ENCODE results near the gene ZBTB34.

ZBTB34 gene

GRCh38 chr9:126875756-126876510 lies 15.5 kb downstream of the ZBTB34 start:
- TF ChIP-seq TEAD4 (IDR thresholded peaks at IDR 0.05) (no peak), EGR1 (IDR thresholded peaks at IDR 0.05) (no peak), TAF1 (IDR thresholded peaks at IDR 0.05; ENCODE audit: low read depth) (no peak), RAD21 (IDR thresholded peaks at IDR 0.05; ENCODE audit: low read depth) (no peak), NFIC (IDR thresholded peaks at IDR 0.05) (no peak)

- TF ChIP-seq MAX (IDR thresholded peaks at IDR 0.05) (no peak), EGR1 (IDR thresholded peaks at IDR 0.05) (no peak), EP300 (IDR thresholded peaks at IDR 0.05; ENCODE audit: borderline replicate concordance) (no peak), TEAD4 (IDR thresholded peaks at IDR 0.05) (no peak), CEBPB (IDR thresholded peaks at IDR 0.05) (no peak), RAD21 (IDR thresholded peaks at IDR 0.05; ENCODE audit: low read depth) (no peak), TAF1 (IDR thresholded peaks at IDR 0.05; ENCODE audit: low read depth) (no peak), TCF12 (IDR thresholded peaks at IDR 0.05; ENCODE audit: low read depth) (no peak), USF1 (IDR thresholded peaks at IDR 0.05) (no peak), YY1 (IDR thresholded peaks at IDR 0.05; ENCODE audit: low read depth) (no peak), REST (IDR thresholded peaks at IDR 0.05; ENCODE audit: low read depth) (no peak), NFIC (IDR thresholded peaks at IDR 0.05) (no peak), ZBTB7A (IDR thresholded peaks at IDR 0.05; ENCODE audit: low read depth) (no peak), FOXM1 (IDR thresholded peaks at IDR 0.05; ENCODE audit: borderline replicate concordance, low read depth) (no peak), CREB1 (IDR thresholded peaks at IDR 0.05; ENCODE audit: low read depth) (no peak)
Measured at GRCh38 chr9:126876531-126876930, 16.1 kb downstream of the ZBTB34 start.

GRCh38 chr9:126877418-126877817 lies 17.0 kb downstream of the ZBTB34 start:
- TF ChIP-seq EP300 (IDR thresholded peaks at IDR 0.05; ENCODE audit: borderline replicate concordance), result no peak

- TF ChIP-seq FOXM1 (IDR thresholded peaks at IDR 0.05; ENCODE audit: borderline replicate concordance, low read depth), result no peak
- no peak for TF ChIP-seq TAF1 (IDR thresholded peaks at IDR 0.05; ENCODE audit: low read depth)
- TF ChIP-seq EGR1 (IDR thresholded peaks at IDR 0.05), result no peak
- no peak for TF ChIP-seq RAD21 (IDR thresholded peaks at IDR 0.05; ENCODE audit: low read depth)
- TF ChIP-seq YY1 (IDR thresholded peaks at IDR 0.05; ENCODE audit: low read depth), result no peak
- TF ChIP-seq TEAD4 (IDR thresholded peaks at IDR 0.05), result no peak
- TF ChIP-seq NFIC (IDR thresholded peaks at IDR 0.05), result no peak
- TF ChIP-seq REST (IDR thresholded peaks at IDR 0.05; ENCODE audit: low read depth), result no peak
- no peak for TF ChIP-seq ZBTB7A (IDR thresholded peaks at IDR 0.05; ENCODE audit: low read depth)
- no peak for TF ChIP-seq USF1 (IDR thresholded peaks at IDR 0.05)
- no peak for TF ChIP-seq CREB1 (IDR thresholded peaks at IDR 0.05; ENCODE audit: low read depth)
- TF ChIP-seq TCF12 (IDR thresholded peaks at IDR 0.05; ENCODE audit: low read depth), result no peak
- no peak for TF ChIP-seq MAX (IDR thresholded peaks at IDR 0.05)
- no peak for TF ChIP-seq CEBPB (IDR thresholded peaks at IDR 0.05)
- TF ChIP-seq EP300 (IDR thresholded peaks at IDR 0.05; ENCODE audit: borderline replicate concordance), result no peak
Measured at GRCh38 chr9:126879288-126879687, 18.8 kb downstream of the ZBTB34 start.

- TF ChIP-seq CEBPB (IDR thresholded peaks at IDR 0.05), result no peak
- TF ChIP-seq TEAD4 (IDR thresholded peaks at IDR 0.05), result no peak
- no peak for TF ChIP-seq NFIC (IDR thresholded peaks at IDR 0.05)
- TF ChIP-seq TCF12 (IDR thresholded peaks at IDR 0.05; ENCODE audit: low read depth), result no peak
- TF ChIP-seq MAX (IDR thresholded peaks at IDR 0.05), result no peak
- no peak for TF ChIP-seq USF1 (IDR thresholded peaks at IDR 0.05)
- no peak for TF ChIP-seq RAD21 (IDR thresholded peaks at IDR 0.05; ENCODE audit: low read depth)
Measured at GRCh38 chr9:126880226-126880946, 19.9 kb downstream of the ZBTB34 start.
